Epithelial cell of esophagus (primary cell): ENCODE results near the gene RPS8.
"Not testable (repeated sequence)": the region's sequence is repeated elsewhere in the genome, so short reads cannot be mapped to it uniquely, and the experiment has no call there.

Experiments
- DNase-seq: peaks from one replicate; pipeline ENCODE4 v3.0.0; 2010; ENCODE audit warnings: low read depth
- H3K4me3 ChIP-seq: 2 replicates; pipeline ENCODE4 v1.5.1; 2011; ENCODE audit warnings: mild to moderate bottlenecking, low read length, control low read depth
- CTCF ChIP-seq: IDR thresholded peaks from 2 replicates; pipeline ENCODE4 v1.5.1; 2011; ENCODE audit warnings: low read depth, mild to moderate bottlenecking, low read length, control low read depth, inconsistent platforms; ENCODE audit not compliant: insufficient read depth; ENCODE audit errors: missing control alignments

RPS8 gene

DNA sequence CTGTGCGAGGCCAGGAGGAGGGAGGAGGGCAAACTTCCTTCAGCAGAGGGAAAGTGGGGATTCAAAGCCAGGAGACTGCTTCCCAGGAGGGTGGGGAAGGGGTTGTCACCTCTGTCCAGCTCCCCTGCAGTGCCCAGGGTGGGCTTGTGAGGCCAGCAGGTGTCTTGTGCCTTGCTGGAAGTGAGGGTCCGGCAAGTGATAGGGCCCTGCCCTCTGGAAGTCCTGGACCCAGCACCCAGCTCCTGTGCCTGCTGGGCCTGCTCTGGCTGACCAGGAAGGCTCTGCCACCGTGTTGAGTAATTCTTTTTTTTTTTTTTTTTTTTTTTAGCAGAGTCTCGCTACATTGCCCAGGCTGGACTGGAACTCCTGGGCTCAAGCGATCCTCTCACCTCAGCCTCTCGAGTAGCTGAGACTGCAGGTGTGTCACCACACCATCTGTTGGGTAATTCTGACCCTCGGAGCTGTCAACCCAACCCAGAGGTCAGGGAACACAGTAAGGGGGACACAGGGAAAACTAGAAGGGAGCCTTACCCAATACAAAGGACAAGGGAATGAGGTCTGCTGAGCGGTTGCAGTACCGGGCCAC, 11.6 kb downstream of the RPS8 start:
- no peak for DNase-seq
- no peak overlapping the region for H3K4me3 ChIP-seq
- TF ChIP-seq CTCF: no peak

DNA sequence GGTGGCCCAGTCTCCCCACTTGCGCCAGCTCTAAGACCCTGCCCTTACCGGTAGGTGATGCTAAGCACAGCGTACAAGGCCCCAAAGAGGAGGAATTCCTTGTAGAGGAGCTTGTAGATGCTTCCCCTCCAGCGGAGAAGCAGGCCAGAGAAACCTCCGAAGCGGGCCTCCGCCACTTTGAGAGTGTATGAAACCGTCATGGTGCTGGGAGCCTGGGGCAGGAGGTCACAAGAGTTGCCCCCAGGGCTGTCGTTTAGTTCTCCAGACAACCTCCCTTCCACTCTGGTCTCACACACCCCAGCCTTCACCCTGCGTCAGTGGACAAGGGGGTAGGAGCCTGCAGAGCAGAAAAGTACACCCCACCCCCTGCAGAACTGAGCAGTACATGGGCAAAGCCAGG, 12.2 kb downstream of the RPS8 start:
- no peak overlapping the region for H3K4me3 ChIP-seq
- no peak for TF ChIP-seq CTCF
- DNase-seq: no peak

- no peak for DNase-seq
- no peak within 1 kb of the TSS for H3K4me3 ChIP-seq
- no peak for TF ChIP-seq CTCF
Measured at GRCh38 chr1:44788120-44788860, 12.9 kb downstream of the RPS8 start, which contains the start of gene BEST4. BEST4 (minus strand) TSS chr1:44788170; CDS start chr1:44787705, 465 bp downstream.

DNA sequence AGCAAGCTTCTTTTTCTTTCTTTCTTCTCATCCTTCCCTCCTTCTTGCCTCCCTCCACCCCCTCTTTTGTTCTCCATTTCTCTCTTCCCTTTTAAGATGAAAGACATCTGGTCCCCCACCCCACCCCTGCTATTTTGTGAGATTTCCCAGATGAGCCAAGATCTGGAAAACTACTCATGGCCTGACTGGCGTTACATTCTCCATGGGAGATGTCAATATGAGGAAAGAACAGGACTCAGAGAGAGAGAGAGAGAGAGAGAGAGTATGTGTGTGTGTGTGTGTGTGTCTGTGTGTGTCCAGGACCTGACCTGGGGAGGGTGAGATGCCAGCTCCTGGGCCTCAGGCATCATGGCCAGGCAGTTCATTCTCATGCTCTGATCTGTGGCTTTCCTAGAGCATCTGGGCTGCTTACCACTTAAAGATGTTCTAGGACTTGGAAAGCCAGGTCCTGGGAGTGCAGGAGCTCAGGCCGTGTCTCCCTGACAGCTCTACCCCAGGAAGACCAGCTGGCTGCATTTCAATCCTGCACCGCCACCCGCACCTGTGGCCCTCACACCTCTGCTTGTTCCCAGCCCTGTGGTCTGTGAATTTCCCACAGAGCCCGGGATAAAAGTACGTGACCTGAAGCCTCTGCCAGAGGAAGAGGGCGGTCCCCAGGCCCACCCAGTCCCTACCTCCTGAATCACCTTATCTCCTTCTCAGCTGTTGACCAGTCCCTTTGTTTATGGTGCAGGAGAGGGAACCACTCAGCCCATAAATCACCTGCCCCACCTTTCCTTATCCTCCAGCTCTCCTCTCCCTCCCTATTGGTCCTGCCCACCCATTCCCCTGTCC, 15.8 kb downstream of the RPS8 start:
- DNase-seq: no peak
- no peak for TF ChIP-seq CTCF
- H3K4me3 ChIP-seq: no peak overlapping the region

- no peak for TF ChIP-seq CTCF
- H3K4me3 ChIP-seq: no peak overlapping the region
- DNase-seq: no peak
Measured at GRCh38 chr1:44792736-44793502, 17.6 kb downstream of the RPS8 start.

GRCh38 chr1:44797886-44798285, 22.5 kb downstream of the RPS8 start:
- DNase-seq, H3K4me3 ChIP-seq: not testable (repeated sequence)
